ENCODE results near the gene FBXO9. TPM values are rescaled to one million over a fixed set of nuclear protein-coding genes. Genes with fewer than 3 reads are reported as not detected.

FBXO9 gene
- total RNA-seq, 4 donors from 2014 or later = 58.5 to 95.5 (median 73.1) TPM

DNA sequence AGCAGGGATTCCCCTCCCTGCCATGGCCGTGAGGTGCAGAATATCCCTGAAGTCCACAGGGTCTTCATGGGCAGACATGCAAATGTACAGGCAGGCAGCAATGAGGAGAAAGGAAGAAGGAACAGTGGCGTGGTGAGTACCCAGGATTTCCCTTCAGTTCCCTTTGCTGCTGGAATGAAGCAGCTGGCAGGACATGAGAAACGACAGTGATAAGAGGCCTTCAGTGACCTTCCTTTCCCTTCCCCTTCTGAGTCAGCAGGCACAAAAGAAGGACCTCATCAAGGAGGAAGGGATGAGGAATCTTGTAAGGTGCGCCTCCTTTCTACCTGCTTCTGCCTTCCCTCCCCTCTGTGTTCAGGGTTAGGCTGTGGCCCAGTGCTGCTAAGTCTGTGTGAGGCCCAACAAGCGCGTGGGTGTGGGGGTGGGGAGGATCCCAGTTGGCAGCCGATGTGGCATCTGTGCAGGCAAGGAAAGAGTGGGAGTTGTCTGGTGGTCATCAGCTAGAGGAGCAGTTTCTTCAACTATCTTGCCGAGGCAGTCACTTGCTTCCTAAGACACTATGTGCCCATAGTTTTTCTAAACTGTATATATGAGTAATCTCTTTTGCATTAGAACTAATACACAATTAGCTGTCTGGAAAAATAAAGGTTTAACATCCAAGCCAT, 29.5 kb upstream of the FBXO9 start:
- Histone ChIP-seq H3K27ac (replicated peaks in 1 of 4) (peak overlapping the region; percentile 21 to 76 (median 30)), H3K36me3 (peaks cover 9 to 62% (median 44%) of the 10 kb centered on the region in 4 donors)

DNA sequence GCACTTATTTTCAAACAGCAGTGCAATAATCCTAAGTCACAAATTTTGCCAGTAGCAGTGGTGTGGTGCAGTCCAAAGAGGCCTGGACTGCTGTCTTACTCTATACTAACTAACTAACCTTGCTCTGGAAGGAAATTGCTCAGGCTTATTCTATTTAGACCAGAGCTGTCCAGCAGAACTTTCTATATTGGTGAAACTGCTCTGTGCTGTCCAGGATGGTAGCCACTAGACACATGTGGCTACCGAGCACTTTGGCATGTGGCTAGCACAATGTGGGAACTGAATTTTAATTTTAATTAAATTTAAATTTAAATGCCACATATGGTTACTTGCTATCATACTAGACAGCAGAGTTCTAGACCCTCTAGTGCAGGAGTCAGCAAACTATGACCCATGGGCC, 27.1 kb upstream of the FBXO9 start:
- intact Hi-C loops (cut with DNase I) = no loop called here
- Histone ChIP-seq H3K4me1 (peaks cover 44 to 52% (median 49%) of the 10 kb centered on the region in 4 donors), H3K36me3 (peaks cover 9 to 56% (median 40%) of the 10 kb centered on the region in 4 donors), H3K27ac (replicated peaks in 1 of 4) (no peak overlapping the region), H3K4me3 (no peak overlapping the region), H3K27me3 (no peaks in the 10 kb centered on the region), H3K9me3 (no peaks in the 10 kb centered on the region)
- TF ChIP-seq EP300 (IDR thresholded peaks at IDR 0.05) (no peak), POLR2A (IDR thresholded peaks at IDR 0.05; ENCODE audit: low read depth) (no peak), POLR2AphosphoS5 (IDR thresholded peaks at IDR 0.05) (no peak)
- TF ChIP-seq, protein P1, sequence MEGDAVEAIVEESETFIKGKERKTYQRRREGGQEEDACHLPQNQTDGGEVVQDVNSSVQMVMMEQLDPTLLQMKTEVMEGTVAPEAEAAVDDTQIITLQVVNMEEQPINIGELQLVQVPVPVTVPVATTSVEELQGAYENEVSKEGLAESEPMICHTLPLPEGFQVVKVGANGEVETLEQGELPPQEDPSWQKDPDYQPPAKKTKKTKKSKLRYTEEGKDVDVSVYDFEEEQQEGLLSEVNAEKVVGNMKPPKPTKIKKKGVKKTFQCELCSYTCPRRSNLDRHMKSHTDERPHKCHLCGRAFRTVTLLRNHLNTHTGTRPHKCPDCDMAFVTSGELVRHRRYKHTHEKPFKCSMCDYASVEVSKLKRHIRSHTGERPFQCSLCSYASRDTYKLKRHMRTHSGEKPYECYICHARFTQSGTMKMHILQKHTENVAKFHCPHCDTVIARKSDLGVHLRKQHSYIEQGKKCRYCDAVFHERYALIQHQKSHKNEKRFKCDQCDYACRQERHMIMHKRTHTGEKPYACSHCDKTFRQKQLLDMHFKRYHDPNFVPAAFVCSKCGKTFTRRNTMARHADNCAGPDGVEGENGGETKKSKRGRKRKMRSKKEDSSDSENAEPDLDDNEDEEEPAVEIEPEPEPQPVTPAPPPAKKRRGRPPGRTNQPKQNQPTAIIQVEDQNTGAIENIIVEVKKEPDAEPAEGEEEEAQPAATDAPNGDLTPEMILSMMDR (IDR thresholded peaks at IDR 0.05) = no peak
- WGBS = 77% methylated on average over 1 of the region's 1 CpG
- DNase-seq (ENCODE audit: extremely low spot score) = no peak

More for the DNA sequence above, 29.5 kb upstream of the FBXO9 start:
- Histone ChIP-seq H3K27me3 (no peaks in the 10 kb centered on the region), H3K4me1 (peaks cover 32 to 37% (median 34%) of the 10 kb centered on the region in 4 donors), H3K9me3 (no peaks in the 10 kb centered on the region), H3K4me3 (no peak overlapping the region)
- intact Hi-C loops (cut with DNase I) = no loop called here
- WGBS = 81% methylated on average over 8 of the region's 8 CpGs
- no peak for DNase-seq (ENCODE audit: extremely low spot score)
- TF ChIP-seq, protein P1 (IDR thresholded peaks at IDR 0.05) = no peak
- TF ChIP-seq EP300 (IDR thresholded peaks at IDR 0.05) (no peak), POLR2A (IDR thresholded peaks at IDR 0.05; ENCODE audit: low read depth) (no peak), POLR2AphosphoS5 (IDR thresholded peaks at IDR 0.05) (no peak)

DNA sequence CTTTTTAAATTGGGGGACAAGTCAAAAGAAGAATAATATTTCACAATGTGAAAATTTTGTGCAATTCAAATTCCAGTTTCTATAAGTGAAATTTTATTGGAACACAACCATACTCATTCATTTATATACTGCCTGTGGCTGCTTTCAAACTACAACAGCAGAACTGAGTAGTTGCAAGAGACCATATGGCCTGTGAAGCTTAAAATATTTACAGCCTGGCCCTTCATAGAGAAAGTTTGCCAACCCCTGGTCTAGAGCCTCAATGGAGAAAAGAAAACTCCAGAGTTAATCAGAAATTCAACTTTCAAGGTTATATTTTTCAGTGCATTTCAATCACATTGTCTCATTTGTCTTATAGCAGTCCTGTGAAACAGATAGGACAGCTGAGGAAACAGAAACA, 26.6 kb upstream of the FBXO9 start:
- H3K27ac ChIP-seq (replicated peaks in 1 of 4) = no peak overlapping the region
- H3K4me1 ChIP-seq = peaks cover 46 to 52% (median 49%) of the 10 kb centered on the region in 4 donors
- TF ChIP-seq, protein P1 (IDR thresholded peaks at IDR 0.05) = no peak
- TF ChIP-seq POLR2AphosphoS5 (IDR thresholded peaks at IDR 0.05) (no peak), EP300 (IDR thresholded peaks at IDR 0.05) (no peak), POLR2A (IDR thresholded peaks at IDR 0.05; ENCODE audit: low read depth) (no peak)
- H3K9me3 ChIP-seq = no peaks in the 10 kb centered on the region
- intact Hi-C loops (cut with DNase I) = no loop called here
- no peak for DNase-seq (ENCODE audit: extremely low spot score)
- no peaks in the 10 kb centered on the region for H3K27me3 ChIP-seq
- H3K36me3 ChIP-seq = peaks cover 9 to 56% (median 40%) of the 10 kb centered on the region in 4 donors
- no peak overlapping the region for H3K4me3 ChIP-seq

DNA sequence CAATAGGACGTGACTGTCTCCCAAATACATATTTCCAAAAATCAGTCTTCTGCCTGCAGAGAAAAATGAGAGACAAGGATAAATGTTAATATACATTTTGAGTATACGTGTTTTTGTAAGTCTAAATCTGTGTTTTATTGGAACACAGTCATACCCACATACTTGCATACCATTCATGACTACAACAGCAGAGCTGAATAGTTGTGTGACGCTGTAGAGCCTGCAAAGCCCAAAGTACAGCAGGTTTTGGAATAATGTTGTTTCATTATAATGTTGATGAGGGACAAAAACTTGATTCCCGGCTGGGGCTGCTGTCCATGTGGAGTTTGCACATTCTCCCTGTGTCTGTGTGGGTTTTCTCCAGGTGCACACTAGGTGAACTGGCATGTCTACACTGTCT, 23.8 kb upstream of the FBXO9 start:
- Histone ChIP-seq H3K36me3 (peaks cover 9 to 42% (median 31%) of the 10 kb centered on the region in 4 donors), H3K9me3 (no peaks in the 10 kb centered on the region), H3K4me1 (peaks cover 32 to 42% (median 39%) of the 10 kb centered on the region in 4 donors), H3K4me3 (no peak overlapping the region), H3K27ac (replicated peaks in 1 of 4) (peak overlapping the region; percentile 18 to 41 (median 26)), H3K27me3 (no peaks in the 10 kb centered on the region)
- WGBS = 65% methylated on average over 4 of the region's 4 CpGs
- intact Hi-C loops (cut with DNase I) = no loop called here
- no peak for TF ChIP-seq EP300 (IDR thresholded peaks at IDR 0.05)
- no peak for TF ChIP-seq POLR2A (IDR thresholded peaks at IDR 0.05; ENCODE audit: low read depth)
- no peak for TF ChIP-seq POLR2AphosphoS5 (IDR thresholded peaks at IDR 0.05)
- TF ChIP-seq, protein P1 (IDR thresholded peaks at IDR 0.05) = no peak
- no peak for DNase-seq (ENCODE audit: extremely low spot score)
